Activated CD8-positive, alpha-beta memory T cell treated with anti-CD3 and anti-CD28 coated beads, Interleukin-2, amount 50 U/mL, for 24 hours (primary cell): ENCODE results near the gene RIT2.

Experiments used
- DNase-seq: peaks from one replicate; pipeline ENCODE4 v3.0.0-alpha.2; 2020; ENCODE audit errors: extremely low read depth

RIT2 gene

GRCh38 chr18:43012951-43013350 is 102.5 kb downstream of the RIT2 start:
- DNase-seq = no peak

DNA sequence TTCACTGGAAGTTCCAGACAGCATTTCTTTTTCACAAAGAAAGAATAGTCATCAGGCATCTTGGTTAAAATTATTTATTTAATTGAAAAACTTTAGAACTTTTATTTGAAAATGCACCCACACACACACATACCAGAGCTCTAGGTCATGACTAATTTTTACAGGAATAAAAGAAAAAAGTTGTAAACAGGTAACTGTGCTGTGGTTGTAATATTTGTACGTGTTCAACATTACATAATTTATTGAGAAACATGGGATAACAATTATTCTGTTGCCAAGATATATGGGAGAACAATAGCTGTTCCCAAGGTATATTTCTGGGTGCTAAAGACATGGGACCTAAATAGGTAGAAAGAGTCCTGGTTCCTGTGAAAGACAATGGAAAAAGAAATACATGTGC is 104.9 kb downstream of the RIT2 start:
- no peak for DNase-seq

- no peak for DNase-seq
Observed at GRCh38 chr18:43009674-43010073, 105.8 kb downstream of the RIT2 start.

DNA sequence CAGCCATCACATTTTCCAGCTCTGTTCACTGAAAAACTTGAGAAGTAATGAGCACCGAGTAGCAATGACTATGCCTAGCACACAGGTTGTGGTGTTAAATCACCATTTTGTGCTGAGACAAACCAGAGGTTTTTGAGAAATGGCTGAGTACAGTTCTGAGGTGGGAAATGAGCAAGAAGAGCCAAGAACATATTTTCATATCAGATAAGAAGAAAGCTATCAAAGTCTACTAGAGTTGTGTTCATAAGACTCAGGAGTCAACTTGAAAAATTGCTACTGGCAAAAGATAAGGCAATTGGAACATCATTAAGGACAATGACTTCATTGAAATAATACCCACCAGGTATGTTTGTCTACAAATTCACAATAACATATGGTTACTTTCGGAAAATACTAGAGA is 108.1 kb downstream of the RIT2 start:
- no peak for DNase-seq

GRCh38 chr18:43004421-43004820 is 111.1 kb downstream of the RIT2 start:
- DNase-seq = no peak

DNA sequence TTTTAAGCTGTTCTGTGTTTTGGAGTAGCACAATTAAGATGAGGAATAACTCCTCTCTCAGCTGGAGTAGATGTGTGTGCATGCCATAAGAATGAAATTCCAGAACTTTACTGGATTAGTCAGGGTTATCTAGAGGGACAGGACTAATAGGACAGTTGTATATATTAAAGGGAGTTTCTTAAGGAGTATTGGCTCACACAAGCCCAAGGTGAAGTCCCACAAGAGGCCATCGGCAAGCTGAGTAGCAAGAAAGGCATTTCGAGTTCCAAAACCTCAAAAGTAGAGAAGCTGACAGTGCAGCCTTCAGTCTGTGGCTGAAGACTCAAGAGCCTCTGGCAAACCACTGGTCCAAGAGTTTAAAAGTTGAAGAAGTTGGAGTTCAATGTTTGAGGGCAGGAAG is 113.7 kb downstream of the RIT2 start:
- DNase-seq = no peak

DNA sequence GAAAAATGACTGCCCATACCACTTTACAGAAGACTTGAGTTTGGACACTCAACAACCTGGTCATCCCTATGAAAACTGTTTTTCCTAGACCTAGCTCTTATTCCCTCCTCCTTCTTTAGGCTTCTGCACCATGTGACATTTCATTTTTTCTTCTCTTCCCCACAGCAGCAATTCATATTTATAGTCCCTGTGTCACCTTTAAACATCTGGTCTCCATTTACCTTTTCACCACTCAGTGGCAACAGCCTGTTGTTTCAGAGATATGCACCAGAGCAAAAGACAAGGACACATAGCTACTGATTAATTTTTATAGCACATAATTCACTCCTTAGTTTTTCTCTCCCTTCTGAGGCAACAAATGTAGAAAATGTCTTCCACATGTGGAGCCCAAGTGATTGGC is 118.7 kb downstream of the RIT2 start:
- DNase-seq = no peak

GRCh38 chr18:42980426-42980825 is 135.1 kb downstream of the RIT2 start:
- no peak for DNase-seq

- DNase-seq = no peak
Observed at GRCh38 chr18:42977982-42978637, 137.4 kb downstream of the RIT2 start.

DNA sequence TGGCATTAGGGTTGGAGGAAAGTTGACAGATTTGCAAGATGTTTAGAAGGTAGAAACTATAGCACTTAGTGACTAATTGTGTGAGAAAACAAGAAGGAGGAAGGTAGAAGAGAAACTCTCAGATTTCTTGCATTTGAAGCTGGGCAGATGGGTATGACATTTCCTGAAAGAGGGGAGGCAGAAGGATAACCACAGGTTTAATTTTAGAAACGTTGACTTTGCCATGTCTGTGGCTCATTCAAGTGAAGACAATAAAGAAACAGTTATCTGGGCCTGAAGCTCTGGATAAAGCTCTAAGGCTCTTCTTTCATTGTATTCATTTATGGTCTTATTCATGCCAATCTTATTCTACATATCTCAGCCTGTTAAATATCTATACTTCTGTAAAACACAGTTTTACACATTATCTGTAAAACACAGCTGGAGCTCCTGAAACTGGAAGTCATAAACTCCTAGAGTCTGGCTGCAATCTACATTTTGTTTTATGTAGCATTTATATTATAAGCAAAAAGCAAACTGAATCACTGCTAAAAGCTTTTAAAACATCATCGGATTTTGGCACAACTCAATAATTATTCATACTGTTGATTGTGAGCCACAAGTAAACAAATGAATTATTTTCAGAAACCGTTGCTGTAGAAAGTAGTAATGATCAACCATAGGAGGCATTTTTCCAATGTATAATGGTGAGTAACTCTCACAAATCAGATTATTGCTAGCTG is 138.5 kb downstream of the RIT2 start:
- DNase-seq = no peak

DNA sequence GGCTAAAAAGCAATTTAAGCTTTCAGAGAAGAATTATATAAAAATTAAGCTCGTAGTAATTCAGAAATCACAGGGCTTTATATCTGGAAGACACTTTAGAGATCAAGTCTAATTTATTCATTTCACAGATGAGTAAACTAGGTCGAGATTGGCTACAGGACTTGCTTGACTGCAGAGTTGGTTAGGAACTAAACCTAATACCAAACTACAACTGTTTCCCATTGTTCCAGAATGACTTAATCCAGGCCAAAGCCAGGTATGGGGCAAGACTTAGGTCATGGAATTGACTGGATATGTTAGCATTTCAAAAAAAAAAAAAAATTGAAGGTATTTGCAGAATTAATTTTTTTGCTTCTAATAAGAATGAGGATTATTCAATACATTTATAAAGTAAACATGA is 146.1 kb downstream of the RIT2 start:
- DNase-seq = no peak

DNA sequence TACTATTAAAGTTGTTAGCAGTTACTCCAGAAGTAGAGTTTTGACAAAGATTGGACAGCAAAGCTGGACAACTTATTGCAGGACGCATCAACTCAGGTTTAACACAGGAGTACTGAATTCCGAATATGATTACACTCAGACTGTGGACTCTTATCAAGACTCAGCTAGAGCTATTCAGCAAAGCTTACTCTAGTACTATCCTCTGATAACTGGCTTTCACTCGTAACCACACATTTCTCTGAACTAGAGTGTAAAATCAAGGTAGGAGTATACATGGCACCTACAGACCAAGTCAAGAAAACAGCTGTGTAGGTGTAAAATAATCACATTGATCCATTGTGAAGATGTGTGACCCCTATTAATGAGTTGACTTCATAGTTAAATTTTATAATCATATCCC is 154.2 kb downstream of the RIT2 start:
- DNase-seq = no peak

GRCh38 chr18:42959528-42959927 is 156.0 kb downstream of the RIT2 start:
- no peak for DNase-seq

DNA sequence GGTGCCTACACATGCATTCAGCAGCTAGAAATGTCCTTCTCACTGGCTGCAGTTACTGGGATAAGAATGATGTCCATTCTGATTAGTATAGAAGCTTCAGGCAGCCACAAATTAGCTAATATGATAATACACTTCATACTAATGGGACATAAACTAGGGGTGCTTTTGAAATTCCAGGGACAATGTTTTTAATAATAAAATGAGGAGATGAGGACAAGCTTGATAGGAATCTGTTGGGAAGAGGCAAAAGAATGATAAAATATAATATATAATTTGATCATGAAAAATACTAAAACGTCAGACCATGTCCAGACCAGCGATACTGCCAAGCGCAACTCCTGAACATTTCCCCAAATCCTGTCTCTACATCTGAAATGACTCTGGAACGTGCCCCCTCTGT is 157.1 kb downstream of the RIT2 start:
- no peak for DNase-seq

GRCh38 chr18:42956287-42956686 is 159.2 kb downstream of the RIT2 start:
- DNase-seq = no peak

DNA sequence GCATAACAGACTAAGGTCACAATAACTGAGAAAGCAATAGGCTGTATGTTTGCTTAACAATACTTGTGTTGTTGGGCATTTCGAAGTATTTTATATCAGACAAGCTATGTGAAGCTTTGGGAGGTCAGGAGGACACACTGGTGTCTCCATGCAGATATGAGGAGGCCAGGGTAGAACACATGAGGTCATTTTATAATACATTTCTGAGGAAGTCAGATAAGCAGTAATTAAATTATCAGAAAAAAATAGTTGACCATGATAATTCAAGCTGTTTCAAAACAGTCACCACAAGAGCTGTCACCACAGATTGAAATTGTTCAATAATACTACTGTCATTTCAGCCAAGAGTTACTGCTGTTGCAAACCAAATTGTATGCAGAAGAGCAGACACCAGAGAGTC is 160.6 kb downstream of the RIT2 start:
- DNase-seq = no peak

GRCh38 chr18:42953306-42953705 is 162.2 kb downstream of the RIT2 start:
- DNase-seq = no peak

DNA sequence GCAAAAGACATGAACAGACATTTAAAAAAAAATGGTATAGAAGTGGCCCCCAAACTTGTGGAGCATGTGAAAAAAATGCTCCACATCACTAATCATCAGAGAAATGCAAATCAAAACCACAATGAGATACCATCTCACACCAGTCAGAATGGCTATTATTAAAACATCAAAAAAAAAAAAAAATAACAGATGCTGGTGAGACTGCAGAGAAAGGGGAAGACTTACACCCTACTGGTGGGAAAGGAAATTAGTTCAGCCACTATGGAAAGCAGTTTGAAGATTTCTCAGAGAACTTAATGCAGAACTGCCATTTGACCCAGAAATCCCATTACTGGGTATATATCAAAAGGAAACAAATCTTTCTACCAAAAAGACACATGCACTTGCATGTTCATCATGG is 164.8 kb downstream of the RIT2 start:
- no peak for DNase-seq

GRCh38 chr18:42948831-42949230 is 166.7 kb downstream of the RIT2 start:
- no peak for DNase-seq

DNA sequence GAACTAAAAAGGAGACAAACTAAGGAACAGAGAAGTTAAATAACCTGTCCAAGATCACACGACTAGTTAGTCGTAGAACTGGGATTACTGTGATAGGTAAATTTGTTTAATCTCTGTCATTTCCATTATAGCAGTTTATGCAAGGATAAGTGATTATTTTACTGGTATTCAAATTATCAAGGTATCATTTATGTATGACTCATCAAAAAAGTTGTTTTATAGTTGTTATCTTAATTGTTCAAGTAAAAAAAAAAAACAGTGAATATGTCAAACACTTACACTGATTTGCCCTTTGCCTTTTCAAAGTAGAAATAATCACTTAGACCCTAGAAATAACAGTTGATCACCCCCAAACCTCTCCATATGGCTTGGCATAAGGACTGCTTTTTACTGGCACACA is 173.6 kb downstream of the RIT2 start:
- no peak for DNase-seq

DNA sequence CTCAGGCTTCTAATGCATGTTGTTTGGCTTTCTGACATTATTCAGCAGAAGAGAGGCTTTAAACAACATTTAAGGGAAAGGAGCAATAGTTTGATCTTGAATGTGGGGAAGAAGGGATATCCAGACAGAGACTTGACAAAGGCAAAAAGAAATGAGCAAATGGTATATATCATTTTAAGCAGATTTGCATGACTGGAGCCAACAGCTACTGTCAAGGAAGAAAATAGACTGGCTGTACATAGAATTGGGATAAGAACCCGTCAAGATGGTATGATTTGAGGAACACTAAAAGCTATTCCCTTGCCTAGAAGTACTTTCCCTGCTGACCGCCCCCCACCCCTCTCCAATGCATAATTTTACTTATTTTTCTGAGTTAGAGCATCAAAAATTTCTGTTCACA is 174.5 kb downstream of the RIT2 start:
- DNase-seq = no peak

GRCh38 chr18:42937436-42937835 is 178.0 kb downstream of the RIT2 start:
- DNase-seq = no peak

GRCh38 chr18:42936289-42936688 is 179.2 kb downstream of the RIT2 start:
- no peak for DNase-seq

GRCh38 chr18:42931491-42931890 is 184.0 kb downstream of the RIT2 start:
- no peak for DNase-seq
